GM23248 (cell line): Measurements from ENCODE around the gene MDN1.

Experiments
- EZH2 ChIP-seq: fragments of 200-600 bp; sonication (generic); IDR thresholded peaks from 2 replicates; pipeline ENCODE4 v1.6.1; 2018; ENCODE audit warnings: antibody characterized with exemption, mild to moderate bottlenecking; ENCODE audit not compliant: insufficient read depth, poor library complexity, severe bottlenecking
- EZH2phosphoT487 ChIP-seq: fragments of 200-600 bp; sonication (generic); IDR thresholded peaks from 2 replicates; pipeline ENCODE4 v1.6.1; 2018; ENCODE audit warnings: antibody characterized with exemption, moderate library complexity, mild to moderate bottlenecking, low read depth; ENCODE audit not compliant: insufficient read depth

GRCh38 chr6:89649682-89650081, 169.9 kb downstream of the MDN1 start:
- TF ChIP-seq EZH2 (no peak), EZH2phosphoT487 (no peak)
